Measurements from ENCODE around the gene SNRPF. TPM values are rescaled to one million over a fixed set of nuclear protein-coding genes. Genes with fewer than 3 reads are reported as not detected.
"Not testable (repeated sequence)": the region's sequence is repeated elsewhere in the genome, so short reads cannot be mapped to it uniquely, and the experiment has no call there.

The SNRPF gene
- total RNA-seq, 1 donor from 2014 or later = 37.2 TPM

- H3K4me3 ChIP-seq (ENCODE audit: low read depth, low read length) = no peak overlapping the region
- no peak for TF ChIP-seq CTCF (conservative IDR thresholded peaks at IDR 0.05; ENCODE audit: low read depth, low read length)
- no peak for DNase-seq (ENCODE audit: low read depth)
Observed at GRCh38 chr12:95830335-95831089, 28.2 kb upstream of the SNRPF start.

GRCh38 chr12:95834572-95834971 is 24.2 kb upstream of the SNRPF start:
- TF ChIP-seq CTCF (conservative IDR thresholded peaks at IDR 0.05; ENCODE audit: low read depth, low read length) = no peak
- H3K4me3 ChIP-seq (ENCODE audit: low read depth, low read length) = no peak overlapping the region
- no peak for DNase-seq (ENCODE audit: low read depth)

GRCh38 chr12:95836185-95836609 is 22.6 kb upstream of the SNRPF start:
- no peak overlapping the region for H3K4me3 ChIP-seq (ENCODE audit: low read depth, low read length)
- no peak for DNase-seq (ENCODE audit: low read depth)
- no peak for TF ChIP-seq CTCF (conservative IDR thresholded peaks at IDR 0.05; ENCODE audit: low read depth, low read length)

GRCh38 chr12:95836630-95837239 is 22.0 kb upstream of the SNRPF start:
- no peak overlapping the region for H3K4me3 ChIP-seq (ENCODE audit: low read depth, low read length)
- DNase-seq (ENCODE audit: low read depth) = no peak
- no peak for TF ChIP-seq CTCF (conservative IDR thresholded peaks at IDR 0.05; ENCODE audit: low read depth, low read length)

- H3K4me3 ChIP-seq (ENCODE audit: low read depth, low read length) = no peak overlapping the region
- no peak for TF ChIP-seq CTCF (conservative IDR thresholded peaks at IDR 0.05; ENCODE audit: low read depth, low read length)
- DNase-seq (ENCODE audit: low read depth) = no peak
Observed at GRCh38 chr12:95837240-95838038, 21.3 kb upstream of the SNRPF start.

- no peak overlapping the region for H3K4me3 ChIP-seq (ENCODE audit: low read depth, low read length)
- DNase-seq (ENCODE audit: low read depth) = no peak
- no peak for TF ChIP-seq CTCF (conservative IDR thresholded peaks at IDR 0.05; ENCODE audit: low read depth, low read length)
Observed at GRCh38 chr12:95838125-95838524, 20.6 kb upstream of the SNRPF start.

GRCh38 chr12:95842426-95842825 is 16.3 kb upstream of the SNRPF start:
- DNase-seq (ENCODE audit: low read depth); H3K4me3 ChIP-seq (ENCODE audit: low read depth, low read length): not testable (repeated sequence)

Measured in epithelial cell of proximal tubule (primary cell).